Measurements from ENCODE around the gene CYP11A1. TPM values are rescaled to one million over a fixed set of nuclear protein-coding genes. Genes with fewer than 3 reads are reported as not detected.

Gene CYP11A1
- total RNA-seq, 1 donor from 2014 or later: 0.27 TPM

GRCh38 chr15:74389241-74390048 lies 22.0 kb upstream of the CYP11A1 start:
- intact Hi-C loops (cut with micrococcal nuclease): loop anchor here (10.0 kb wide), 1 partner anchor 95 kb away; no protein-coding TSS in a partner anchor

GRCh38 chr15:74388363-74388951 lies 21.0 kb upstream of the CYP11A1 start:
- H3K4me1 ChIP-seq: peaks cover 28% of the 10 kb centered on the region
- H3K9me3 ChIP-seq (replicated peaks): no peaks in the 10 kb centered on the region
- H3K4me3 ChIP-seq: no peak overlapping the region
- intact Hi-C loops (cut with micrococcal nuclease): loop anchor here (10.0 kb wide), 1 partner anchor 96 kb away; no protein-coding TSS in a partner anchor
- H3K36me3 ChIP-seq: no peaks in the 10 kb centered on the region
- no peak for TF ChIP-seq CTCF (IDR thresholded peaks at IDR 0.05; ENCODE audit: borderline replicate concordance)
- H3K27ac ChIP-seq (replicated peaks): no peak overlapping the region
- DNase-seq: no peak
- no peaks in the 10 kb centered on the region for H3K27me3 ChIP-seq (ENCODE audit: low read depth)

More at GRCh38 chr15:74389241-74390048, 22.0 kb upstream of the CYP11A1 start:
- H3K36me3 ChIP-seq: no peaks in the 10 kb centered on the region
- no peaks in the 10 kb centered on the region for H3K27me3 ChIP-seq (ENCODE audit: low read depth)
- H3K9me3 ChIP-seq (replicated peaks): no peaks in the 10 kb centered on the region
- no peak overlapping the region for H3K4me3 ChIP-seq
- H3K27ac ChIP-seq (replicated peaks): no peak overlapping the region
- H3K4me1 ChIP-seq: peaks cover 23% of the 10 kb centered on the region
- no peak for DNase-seq
- TF ChIP-seq CTCF (IDR thresholded peaks at IDR 0.05; ENCODE audit: borderline replicate concordance): no peak

- no peaks in the 10 kb centered on the region for H3K27me3 ChIP-seq (ENCODE audit: low read depth)
- no peaks in the 10 kb centered on the region for H3K9me3 ChIP-seq (replicated peaks)
- H3K4me3 ChIP-seq: no peak overlapping the region
- H3K4me1 ChIP-seq: peaks cover 30% of the 10 kb centered on the region
- no peak for DNase-seq
- no peak for TF ChIP-seq CTCF (IDR thresholded peaks at IDR 0.05; ENCODE audit: borderline replicate concordance)
- H3K27ac ChIP-seq (replicated peaks): no peak overlapping the region
- no peaks in the 10 kb centered on the region for H3K36me3 ChIP-seq
- intact Hi-C loops (cut with micrococcal nuclease): loop anchor here (10.0 kb wide), 1 partner anchor 97 kb away; no protein-coding TSS in a partner anchor
Observed at GRCh38 chr15:74387621-74388362, 20.3 kb upstream of the CYP11A1 start.

GRCh38 chr15:74387141-74387541 lies 19.7 kb upstream of the CYP11A1 start:
- TF ChIP-seq CTCF (IDR thresholded peaks at IDR 0.05; ENCODE audit: borderline replicate concordance): no peak

GRCh38 chr15:74386496-74387140 lies 19.2 kb upstream of the CYP11A1 start:
- no peak overlapping the region for H3K27ac ChIP-seq (replicated peaks)
- H3K4me1 ChIP-seq: peaks cover 40% of the 10 kb centered on the region
- no peaks in the 10 kb centered on the region for H3K36me3 ChIP-seq
- no peak overlapping the region for H3K4me3 ChIP-seq
- no peak for DNase-seq
- TF ChIP-seq CTCF (IDR thresholded peaks at IDR 0.05; ENCODE audit: borderline replicate concordance): no peak
- intact Hi-C loops (cut with micrococcal nuclease): loop anchor here (10.0 kb wide), 1 partner anchor 98 kb away; no protein-coding TSS in a partner anchor
- H3K9me3 ChIP-seq (replicated peaks): no peaks in the 10 kb centered on the region
- H3K27me3 ChIP-seq (ENCODE audit: low read depth): no peaks in the 10 kb centered on the region

More at GRCh38 chr15:74387141-74387541, 19.7 kb upstream of the CYP11A1 start:
- Histone ChIP-seq H3K36me3 (no peaks in the 10 kb centered on the region), H3K27me3 (ENCODE audit: low read depth) (no peaks in the 10 kb centered on the region), H3K9me3 (replicated peaks) (no peaks in the 10 kb centered on the region), H3K4me3 (no peak overlapping the region), H3K4me1 (peaks cover 37% of the 10 kb centered on the region), H3K27ac (replicated peaks) (no peak overlapping the region)
- intact Hi-C loops (cut with micrococcal nuclease): loop anchor here (10.0 kb wide), 1 partner anchor 98 kb away; no protein-coding TSS in a partner anchor
- DNase-seq: no peak
